ENCODE measurements around the gene CADPS. TPM values are rescaled to one million over a fixed set of nuclear protein-coding genes. Genes with fewer than 3 reads are reported as not detected.
A peak's percentile ranks its signal among the peaks of the same experiment; 100 is the strongest.

The CADPS gene
- total and polyA plus RNA-seq, 9 of the 15 experiments (the other 6 are each of a cell fraction or from before 2014, with no cell fraction given), result not detected

- no peak for FAIRE-seq
- intact Hi-C loops (cut with micrococcal nuclease), result no loop called here
Measured at GRCh38 chr3:62387251-62387650, 488.0 kb downstream of the CADPS start.

More at GRCh38 chr3:62387251-62387650, 488.0 kb downstream of the CADPS start:
- H3K9ac ChIP-seq (ENCODE audit: insufficient read depth in 1 of 2, low read depth in 2 of 2, low read length in 2 of 2), result no peak overlapping the region
- WGBS (ENCODE audit: insufficient coverage, low coverage, missing lambda C conversion rate), result 0% methylated on average over 3 of the region's 3 CpGs
- POLR2A ChIA-PET, result interaction anchor here (0.7 kb wide), 1 partner anchor 141 kb away, joined by 3 read pairs; no protein-coding TSS in a partner anchor
- in situ Hi-C loops (cut with MboI), result no loop called here
- no peak overlapping the region for H3K27ac ChIP-seq (ENCODE audit: extremely low read depth, low read depth, low read length)
- DNase-seq (ENCODE audit: extremely low read depth in 1 of 4, low spot score in 3 of 4) (no peak), ATAC-seq (no peak)
- no peak overlapping the region for H2AFZ ChIP-seq (ENCODE audit: low read depth, low read length)
- no peaks in the 10 kb centered on the region for H3K36me3 ChIP-seq (ENCODE audit: control insufficient read depth, insufficient read depth, low read length)
- no peak overlapping the region for H3K4me3 ChIP-seq
- BruUV-seq (replicated peaks), result no TSS peak
- CTCF ChIA-PET (ENCODE audit: low intra/inter-chr PET ratio), result no interaction called here
- TF ChIP-seq ZNF699 (CRISPR knock-in tag; IDR thresholded peaks at IDR 0.05; ENCODE audit: insufficient replicate concordance) (no peak), ZBTB11 (CRISPR knock-in tag; IDR thresholded peaks at IDR 0.05) (peak in 1 of 3 experiments; percentile 32; a peak in 1 of 6 replicates)
- no peaks in the 10 kb centered on the region for H3K4me1 ChIP-seq (replicated peaks in 1 of 2; ENCODE audit: control insufficient read depth in 2 of 2, insufficient read depth in 2 of 2, low read length in 2 of 2)
- no peaks in the 10 kb centered on the region for H4K20me1 ChIP-seq (replicated peaks; ENCODE audit: control insufficient read depth, insufficient read depth, low read length)
- H3K9me3 ChIP-seq (replicated peaks; ENCODE audit: control insufficient read depth, insufficient read depth, low read depth, low read length), result no peaks in the 10 kb centered on the region
- no peak overlapping the region for H3K4me2 ChIP-seq (ENCODE audit: insufficient read depth, low read length)
- no peaks in the 10 kb centered on the region for H3K9me1 ChIP-seq (ENCODE audit: control insufficient read depth, insufficient read depth, low read length)
- H3K27me3 ChIP-seq (ENCODE audit: control insufficient read depth in 2 of 2, insufficient read depth in 2 of 2, low read length in 2 of 2), result no peaks in the 10 kb centered on the region
- no peaks in the 10 kb centered on the region for H3K79me2 ChIP-seq (ENCODE audit: control insufficient read depth, insufficient read depth, low read length)

Measured in K562 (cell line).